Right renal cortex interstitium (tissue), 3 donors: Measurements from ENCODE around the gene MICALL2. TPM values are rescaled to one million over a fixed set of nuclear protein-coding genes. Genes with fewer than 3 reads are reported as not detected.

Experiments used
- DNase-seq, 3 donors: peaks; one replicate each; pipeline ENCODE4 v3.0.0-alpha.2; 2013; ENCODE audit warnings: low read depth in 3 of 3, low spot score in 2 of 3
- polyA plus RNA-seq, 3 donors: library from polyadenylated mRNA; unstranded; fragments of 120-200 nt; gene quantifications; one replicate each; pipeline ENCODE4 v1.2.1, GENCODE V29; 2013; ENCODE audit not compliant: insufficient read length in 3 of 3

Gene MICALL2
- polyA plus RNA-seq, 3 donors = 5.4 to 6.6 (median 5.8) TPM

DNA sequence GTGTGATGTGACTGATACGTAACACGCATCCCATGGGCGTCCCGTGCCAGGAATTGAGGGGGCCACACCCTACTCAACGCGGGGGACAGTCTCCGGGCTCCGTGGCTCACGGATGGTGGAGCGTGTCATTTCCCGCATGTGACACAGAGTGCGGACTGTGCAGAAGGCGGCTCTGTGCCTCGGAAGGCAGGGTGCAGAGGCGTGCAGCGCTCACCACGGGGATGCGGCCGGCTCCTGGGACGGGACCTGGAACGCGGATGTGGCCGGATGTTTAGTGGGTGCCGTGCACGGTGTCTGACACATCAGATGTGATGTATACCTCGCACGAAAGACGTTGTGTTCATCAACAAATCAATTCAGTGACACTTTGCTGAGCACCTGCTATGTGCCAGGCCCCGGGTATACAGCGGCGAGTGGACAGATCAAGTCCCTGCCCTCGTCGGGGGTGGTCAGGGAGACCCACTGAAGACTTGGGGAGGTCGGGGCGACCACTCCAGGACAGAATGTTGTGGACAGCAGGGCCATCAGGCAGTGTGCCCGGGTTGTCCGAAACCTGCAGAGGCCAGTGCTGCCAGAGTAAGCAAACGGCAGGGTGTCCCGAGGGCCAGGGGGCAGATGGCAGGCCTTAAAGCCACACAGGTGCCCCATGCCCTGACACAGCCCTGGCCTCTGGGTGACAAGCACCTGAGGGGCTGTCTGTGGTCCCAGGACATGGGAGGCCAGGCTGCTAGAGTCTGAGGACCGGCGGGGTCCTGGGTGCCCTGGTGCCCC lies 38.1 kb downstream of the MICALL2 start:
- DNase-seq = no peak

DNA sequence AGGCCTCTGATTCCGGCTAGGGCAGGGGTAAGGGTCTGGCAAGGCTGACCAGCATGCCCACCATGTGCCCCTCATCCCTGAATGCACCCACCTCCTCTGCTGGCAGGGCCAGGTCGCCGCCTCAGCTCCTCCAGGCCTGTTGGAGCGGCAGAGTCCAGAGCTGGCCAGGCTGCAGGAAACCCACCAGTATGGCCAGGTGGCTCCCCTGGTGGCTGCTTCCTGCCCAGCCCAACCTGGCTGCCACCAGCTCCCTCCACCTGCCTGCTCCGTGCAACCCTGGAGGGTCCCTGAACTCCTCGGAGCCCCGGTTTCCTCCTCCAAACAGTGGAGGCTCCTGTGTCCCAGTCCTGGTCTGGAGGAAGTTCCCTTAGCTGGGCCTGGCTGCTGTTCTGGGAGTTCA lies 39.6 kb downstream of the MICALL2 start:
- DNase-seq = no peak

DNA sequence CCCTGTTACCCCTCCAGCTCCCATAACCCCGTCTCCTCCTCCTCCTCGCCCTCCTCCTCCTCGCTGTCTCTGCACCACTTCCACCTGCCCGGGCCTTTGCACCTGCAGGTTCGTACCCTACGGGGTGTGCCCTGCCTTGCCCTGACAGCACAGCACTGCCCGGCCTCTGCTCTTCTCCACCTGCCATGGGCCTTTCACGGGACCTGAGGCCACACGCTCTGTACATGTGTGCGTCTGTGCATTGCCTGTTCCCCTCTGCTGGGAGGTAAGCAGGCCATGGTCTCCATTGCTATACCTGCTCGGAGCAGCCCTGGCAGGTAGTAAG lies 40.0 kb downstream of the MICALL2 start:
- no peak for DNase-seq

DNA sequence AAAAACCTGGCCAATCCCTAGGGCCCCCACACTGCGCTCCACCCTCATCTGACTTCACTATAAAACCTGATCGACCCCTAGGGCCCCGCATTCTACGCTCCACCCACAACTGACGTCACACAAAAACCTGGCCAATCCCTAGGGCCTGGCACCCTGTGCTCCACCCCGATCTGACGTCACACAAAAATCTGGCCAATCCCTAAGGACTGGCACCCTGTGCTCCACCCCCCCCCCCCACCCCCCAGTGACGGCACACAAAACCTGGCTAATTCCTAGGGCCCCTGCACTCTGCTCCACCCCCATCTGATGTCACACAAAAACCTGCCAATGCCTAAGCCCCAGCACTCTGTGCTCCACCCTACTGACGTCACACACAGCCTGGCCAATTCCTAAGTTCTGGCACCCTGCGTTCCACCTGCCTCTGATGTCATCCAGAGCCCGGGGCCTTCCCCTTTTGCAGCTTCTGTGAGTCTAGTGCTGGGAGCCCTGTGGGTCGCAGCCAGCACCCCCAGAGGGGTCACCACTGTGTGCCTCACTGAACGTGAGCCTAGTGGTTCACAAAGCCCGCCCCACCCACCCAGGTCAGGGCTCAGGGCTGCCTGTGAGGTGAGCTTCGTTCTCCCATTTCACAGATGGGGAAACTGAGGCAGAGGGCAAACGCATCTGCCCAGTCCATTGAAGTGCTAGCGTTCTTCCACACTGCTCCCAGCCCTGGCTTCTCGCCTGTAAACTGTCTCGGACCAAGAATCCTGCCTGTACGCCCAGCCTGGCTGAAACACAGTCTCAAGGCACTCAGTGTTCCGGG lies 40.6 kb downstream of the MICALL2 start:
- no peak for DNase-seq

DNA sequence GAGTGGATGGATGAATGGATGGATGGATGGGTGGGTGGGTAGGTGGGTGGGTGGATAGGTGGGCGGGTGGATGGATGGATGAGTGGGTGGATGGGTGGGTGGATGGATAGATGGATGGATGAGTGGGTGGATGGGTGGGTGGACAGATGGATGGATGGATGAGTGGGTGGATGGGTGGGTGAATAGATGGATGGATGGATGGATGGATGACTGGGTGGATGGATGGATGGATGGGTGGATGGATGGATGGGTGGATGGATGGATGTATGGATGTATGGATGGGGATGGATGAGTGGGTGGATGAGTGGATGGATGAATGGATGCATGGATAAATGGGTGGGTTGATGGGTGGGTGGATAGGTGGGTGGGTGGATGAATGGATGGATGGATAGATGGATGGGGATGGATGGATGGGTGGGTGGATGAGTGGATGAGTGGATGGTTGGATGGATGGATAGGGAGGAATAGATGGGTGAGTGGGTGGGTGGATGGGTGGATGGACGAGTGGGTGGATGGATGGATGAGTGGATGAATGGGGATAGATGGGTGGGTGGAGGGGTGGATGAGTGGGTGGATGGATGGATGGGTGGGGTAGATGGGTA lies 43.8 kb downstream of the MICALL2 start:
- DNase-seq = no peak

DNA sequence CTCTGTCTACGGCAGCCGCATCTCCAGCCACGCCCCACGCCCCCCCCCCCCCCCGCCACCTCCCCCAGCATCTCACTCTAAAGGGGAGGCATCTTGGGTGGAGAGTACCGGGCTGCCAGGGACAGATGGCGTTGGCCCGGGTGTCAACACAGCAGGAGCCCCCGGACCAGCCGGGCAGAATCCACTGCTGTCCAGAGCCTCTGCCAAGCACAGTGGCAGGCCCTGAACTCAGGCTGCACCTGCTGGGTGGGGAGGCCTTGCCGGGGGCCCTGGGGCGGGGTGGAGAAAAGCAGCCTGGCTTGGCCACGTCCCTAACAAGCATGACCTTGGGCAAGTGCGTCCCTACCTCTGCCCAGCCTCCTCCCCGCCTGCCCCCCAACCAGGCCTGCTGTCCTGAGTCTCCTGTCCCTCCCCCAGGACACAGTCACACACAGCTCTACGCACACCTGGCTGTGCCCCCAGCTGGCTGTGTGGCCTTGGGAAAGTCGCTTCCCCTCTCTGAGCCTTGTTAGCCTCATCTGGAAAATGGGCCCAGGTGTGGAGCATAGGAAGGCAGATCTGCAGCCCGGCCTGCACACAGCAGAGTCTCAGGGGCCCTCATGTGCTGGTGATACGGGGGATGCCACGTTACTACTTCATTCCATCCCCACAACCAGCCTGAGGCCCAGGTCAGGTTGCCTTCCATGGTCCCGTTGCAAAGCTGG lies 45.2 kb downstream of the MICALL2 start:
- no peak for DNase-seq

DNA sequence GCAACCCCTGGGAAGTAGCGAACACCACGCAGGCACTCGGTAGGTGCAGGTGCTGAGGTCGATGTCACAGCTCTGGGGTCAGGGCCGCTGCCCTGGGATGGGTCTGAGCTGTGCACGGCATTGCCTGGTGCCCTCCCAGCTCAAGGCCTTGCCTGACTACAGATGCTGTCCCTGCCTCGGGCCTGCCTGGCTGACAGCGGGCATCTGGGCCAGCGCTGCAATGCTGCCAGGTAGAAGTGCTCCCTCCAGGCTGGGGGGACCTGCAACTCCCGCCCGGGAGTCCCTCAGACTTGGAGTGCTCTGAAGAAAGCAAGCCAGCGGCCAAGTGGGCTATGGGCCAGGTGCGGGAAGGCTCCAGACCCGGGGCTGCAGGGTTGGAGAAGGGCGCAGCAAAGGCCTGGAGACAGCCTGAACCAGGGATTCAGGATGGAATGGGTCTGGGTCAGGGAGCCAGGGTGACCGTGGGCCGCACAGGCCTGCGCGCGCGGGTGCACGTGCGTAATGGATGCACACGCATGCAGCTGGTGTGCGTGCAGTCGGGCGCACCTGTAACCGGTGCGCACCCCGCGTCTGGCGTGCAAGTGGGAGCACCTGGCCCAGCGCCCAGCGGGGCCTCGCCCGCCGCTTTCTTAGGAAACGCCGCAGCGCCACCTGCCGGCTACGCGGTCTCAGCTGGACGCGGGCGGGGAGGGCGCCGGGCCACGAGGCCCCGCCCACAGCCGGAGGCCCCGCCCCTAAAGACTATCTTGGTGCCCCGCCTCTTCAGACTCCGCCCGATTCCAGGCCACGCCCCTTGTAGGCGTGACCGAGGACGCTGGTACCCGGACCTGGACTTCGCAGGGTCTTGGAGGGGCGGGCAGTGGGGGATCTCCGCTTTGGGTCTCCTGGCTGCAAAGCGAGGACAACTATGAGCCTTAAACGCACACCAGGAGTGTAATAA lies 46.7 kb downstream of the MICALL2 start:
- peak in 1 of 3 donors; percentile 52 for DNase-seq

DNA sequence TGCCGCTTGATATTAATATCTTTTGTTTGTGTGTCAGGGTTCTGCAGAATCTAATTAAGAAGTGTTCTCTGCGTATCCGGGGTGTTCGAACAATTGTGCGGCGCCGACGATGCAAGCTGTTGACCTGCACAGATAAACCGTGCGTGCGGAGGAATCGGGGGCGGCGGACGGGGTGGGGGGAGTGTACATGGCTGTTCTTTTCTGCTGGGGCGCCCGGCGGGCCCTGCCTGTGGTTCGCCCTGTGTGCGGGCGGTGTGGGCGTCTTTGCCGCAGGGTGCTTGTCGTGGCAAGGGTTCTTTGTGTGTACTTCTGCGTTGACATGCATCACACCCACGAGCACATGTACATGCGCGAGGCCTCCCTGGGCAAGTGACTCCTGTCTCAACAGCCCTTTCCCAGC lies 47.9 kb downstream of the MICALL2 start:
- DNase-seq = no peak

DNA sequence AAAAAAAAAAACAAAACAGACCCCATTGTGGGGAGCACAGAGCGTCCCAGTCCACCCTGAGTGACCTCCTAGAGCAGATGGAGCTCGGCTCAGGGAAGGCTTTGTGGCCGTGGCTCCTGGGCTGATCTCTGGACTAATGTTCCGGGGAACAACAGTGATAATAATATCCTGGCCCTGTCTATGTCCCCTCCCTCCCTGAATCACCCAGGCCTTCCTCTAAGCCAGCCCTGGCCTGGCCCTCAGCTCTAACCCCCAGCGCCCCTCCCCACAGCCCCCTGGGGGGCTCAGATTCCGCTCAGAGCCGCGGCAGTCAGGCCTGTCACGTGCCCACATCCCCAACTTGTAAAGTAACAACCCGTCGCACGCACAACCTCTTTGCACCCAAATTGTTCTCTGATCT lies 48.3 kb downstream of the MICALL2 start:
- DNase-seq = no peak

DNA sequence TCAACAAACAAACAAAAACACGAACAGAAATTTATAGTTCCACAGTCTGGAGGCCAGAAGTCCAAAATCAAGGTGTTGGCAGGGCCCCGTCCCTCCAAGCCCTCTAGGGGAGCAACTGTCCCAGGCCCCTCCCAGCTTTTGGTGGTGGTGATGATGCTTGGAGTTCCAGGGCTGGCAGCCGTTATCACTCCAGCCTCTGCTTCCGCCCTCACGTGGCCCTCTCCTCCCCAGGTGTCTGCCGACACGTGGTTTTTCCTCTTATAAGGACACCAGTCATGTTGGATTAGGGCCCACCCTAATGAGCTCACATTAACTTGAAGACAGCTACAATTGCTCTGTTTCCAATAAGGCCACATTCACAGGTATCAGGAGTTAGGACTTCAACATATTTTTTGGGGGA lies 49.7 kb downstream of the MICALL2 start:
- no peak for DNase-seq

DNA sequence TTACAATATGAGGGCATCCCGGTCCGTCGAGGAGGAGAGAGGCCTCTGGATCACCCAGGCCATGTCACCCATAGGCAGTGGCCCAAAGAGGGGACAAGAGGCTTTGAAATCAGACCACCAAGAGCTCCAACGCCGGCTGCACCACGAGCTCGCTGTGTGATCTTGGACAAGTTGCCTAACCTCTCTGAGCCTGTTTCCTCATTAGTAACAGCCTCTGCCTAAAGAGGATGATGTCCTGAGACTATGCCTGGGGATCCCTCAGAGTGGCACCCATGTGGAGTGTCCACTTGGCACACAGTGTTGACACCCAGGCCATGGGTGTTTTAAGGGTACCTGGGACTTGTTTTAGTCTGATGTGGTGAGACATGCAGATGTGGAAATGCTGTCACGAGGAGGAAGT lies 50.8 kb downstream of the MICALL2 start:
- no peak for DNase-seq

DNA sequence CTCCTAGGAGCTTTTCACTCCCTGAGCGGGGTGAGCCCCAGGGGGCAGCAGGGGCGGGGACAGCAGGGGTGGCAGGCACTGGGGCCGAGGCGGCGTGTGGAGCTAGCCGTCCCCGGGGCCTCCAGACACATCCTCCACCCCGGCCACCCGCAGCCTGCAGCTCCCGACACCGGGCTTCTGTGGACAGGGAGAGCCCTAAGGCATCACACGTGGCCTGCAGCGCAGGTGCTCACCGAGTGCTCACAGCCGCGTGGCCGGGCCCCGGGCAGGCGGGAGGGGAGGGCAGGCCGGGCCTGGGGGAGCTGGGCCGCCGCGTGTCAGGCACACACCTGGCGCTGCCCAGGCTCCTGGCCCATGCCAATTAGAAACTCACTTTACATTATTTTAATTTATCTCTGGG lies 51.4 kb downstream of the MICALL2 start:
- DNase-seq = no peak

DNA sequence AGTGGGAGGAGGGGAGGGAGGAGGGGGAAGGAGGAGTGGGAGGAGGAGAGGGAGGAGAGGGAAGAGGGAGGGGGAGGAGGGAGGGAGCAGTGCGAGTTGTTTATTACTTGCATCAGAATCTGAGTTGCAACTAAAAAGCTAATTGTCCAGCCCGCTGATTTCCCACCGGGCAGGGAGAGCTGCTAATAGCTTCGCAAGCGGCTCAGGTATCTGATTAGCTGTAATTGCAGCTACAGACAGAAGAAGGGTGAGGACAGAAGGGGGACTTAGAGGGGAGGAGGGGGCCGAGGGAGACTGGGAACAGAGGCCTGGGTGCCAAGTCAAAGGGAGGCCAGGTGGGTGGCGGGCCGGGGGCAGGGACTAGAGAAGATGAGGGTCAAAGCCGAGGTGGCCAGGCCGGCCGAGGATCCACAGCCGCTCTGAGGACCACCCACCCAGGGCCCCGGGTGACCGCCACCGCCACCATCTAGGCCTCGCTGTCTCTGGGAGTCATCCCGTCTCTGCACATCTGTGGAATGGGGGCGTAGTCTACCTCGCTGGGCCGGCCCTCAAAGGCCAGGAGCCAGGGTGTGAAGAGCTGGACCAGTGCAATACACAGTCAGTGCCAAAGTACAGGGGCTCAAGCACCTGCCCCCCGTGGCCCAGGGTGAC lies 54.2 kb downstream of the MICALL2 start:
- no peak for DNase-seq

DNA sequence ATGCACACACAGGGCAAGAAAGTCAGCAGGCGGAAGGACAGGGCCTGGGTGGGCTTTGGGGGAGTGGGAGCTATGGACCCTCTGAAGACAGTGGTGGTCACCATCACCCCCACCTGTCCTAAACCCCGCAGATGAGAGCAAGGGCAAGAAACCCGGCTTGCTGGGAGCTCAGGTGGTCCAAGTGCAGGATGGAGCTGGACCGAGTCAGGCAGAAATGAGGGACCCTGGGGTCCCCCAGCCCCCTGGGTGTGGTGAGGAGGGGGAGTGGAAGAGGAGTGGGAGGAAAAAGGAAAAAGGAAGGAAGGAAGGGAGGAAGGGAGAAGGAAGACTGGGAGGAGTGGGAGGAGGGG lies 54.8 kb downstream of the MICALL2 start:
- DNase-seq = no peak

DNA sequence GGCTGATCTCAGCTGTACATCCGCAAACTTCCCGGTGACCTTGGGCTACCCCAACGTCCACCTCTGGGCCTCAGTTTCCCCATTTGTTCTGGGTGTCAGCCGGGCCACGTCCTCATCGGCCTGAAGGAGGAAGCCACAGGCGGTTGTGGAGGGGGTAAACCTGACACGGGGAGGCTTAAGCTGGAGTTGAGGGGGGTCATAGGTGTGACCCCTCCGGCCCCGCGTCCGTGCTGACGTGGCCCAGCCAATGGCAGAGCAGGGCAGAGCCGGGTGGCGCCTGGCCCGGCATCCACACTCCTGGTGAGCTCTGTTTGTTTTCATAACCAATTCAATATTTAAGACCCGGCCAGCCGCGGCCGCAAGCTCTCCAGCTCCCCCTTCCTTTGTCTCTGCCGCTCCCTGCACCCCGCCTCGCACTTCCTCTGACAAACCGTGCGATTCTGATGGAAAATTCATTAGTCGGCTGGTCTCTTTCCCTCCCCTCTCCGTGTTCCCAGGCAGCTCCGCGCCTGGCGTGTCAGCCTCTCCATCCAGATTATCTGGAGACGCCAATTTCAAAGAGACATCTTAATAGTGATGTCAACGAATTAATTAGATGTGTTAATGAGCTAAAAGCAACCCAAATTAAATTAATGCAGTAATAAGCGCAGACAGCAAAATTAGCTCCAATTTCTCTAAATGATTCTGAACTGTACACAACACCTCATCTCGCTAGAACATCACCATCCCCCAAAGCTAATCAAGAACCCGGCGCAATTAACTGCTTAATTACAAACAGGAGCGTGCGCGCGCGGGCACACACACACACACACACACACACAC lies 55.4 kb downstream of the MICALL2 start:
- peak in 1 of 3 donors; percentile 23 for DNase-seq

DNA sequence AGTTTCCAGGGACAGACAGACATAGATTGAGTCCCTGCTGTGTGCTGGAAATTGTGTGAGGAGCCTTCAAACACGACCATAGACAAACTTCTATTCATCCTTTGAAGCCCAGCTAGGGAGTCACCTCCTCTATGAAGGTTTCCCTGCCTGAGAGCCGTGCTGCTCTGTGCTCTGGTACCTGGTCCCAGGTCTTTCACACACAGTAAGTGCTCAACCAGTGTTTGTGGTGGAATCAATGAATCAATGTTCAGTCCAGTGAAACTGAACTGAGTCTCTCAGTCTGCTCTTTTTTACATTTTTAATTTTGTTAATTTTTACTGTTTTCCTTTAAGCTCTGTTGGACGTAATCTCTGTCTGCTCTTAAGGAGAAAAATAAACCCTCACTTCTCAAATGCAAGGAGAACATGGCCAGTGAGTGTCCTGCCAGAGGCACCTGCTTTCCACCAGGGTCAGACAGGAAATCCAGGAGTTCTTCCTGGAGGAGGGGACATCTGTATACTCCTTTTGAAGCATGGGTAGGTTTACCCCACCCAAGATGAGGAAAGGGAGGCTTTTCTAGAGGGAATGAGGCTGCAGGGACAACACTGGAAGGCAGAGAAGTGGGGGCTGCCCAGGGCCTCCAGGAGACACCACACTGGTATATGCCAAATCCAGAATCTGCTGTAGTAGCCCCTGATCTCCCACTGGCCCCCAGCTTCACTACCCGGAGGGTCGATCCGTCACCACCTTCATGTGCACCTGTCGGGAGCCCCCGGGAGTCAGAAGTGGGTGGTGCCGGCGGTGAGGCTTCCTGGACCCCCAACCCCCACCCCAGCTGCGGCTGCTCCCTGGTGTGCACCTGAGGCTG lies 56.3 kb downstream of the MICALL2 start:
- no peak for DNase-seq

DNA sequence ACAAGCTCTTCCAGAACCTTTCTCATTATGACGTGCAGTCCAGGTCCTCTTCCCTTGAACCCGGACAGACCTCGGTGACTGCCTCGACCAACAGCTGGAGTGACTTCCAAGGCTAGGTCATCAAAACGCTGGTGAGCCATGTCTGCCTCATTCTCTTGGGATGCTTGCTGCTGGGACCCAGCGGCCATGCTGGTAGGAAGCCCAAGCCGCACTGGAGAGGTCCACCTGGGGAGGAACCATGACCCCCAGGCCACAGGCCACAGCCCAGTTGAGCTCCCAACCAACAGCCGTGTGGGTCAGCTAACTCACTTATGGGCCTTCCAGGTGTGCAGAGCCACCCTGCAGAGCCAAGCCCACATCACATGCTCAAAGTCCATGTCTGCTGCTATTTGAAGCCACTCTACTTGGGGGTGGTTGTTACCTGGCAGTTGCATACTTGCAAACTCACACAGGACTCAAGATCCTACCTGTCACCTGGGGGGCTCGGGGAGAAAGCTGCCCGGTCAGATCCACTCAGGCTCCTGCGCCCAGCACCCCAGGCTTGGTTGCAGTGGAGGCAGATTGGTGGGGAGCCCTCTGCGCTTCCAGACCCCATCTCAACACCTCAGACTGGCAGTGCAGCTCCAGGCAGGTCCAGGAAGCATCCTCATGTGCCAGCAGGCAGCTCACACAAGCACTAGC lies 57.0 kb downstream of the MICALL2 start:
- DNase-seq = no peak
